BLaER1 treated with 17β-estradiol and CSF1 and Interleukin-3, amounts not matched to agents 10 nM and 100 nM (cell line): ENCODE data around the gene PM20D2.
A peak's percentile ranks its signal among the peaks of the same experiment; 100 is the strongest.

ENCODE experiments used
- H3K27ac ChIP-seq, 11 experiments: shearing (Covaris generic); formaldehyde crosslinking; 2 replicates each; pipeline ENCODE4 v1.8.1; 2022
- H3K27me3 ChIP-seq, 11 experiments: shearing (Covaris generic); formaldehyde crosslinking; 2 replicates each; pipeline ENCODE4 v1.8.1; 2022
- H3K36me3 ChIP-seq, 11 experiments: shearing (Covaris generic); formaldehyde crosslinking; 2 replicates each; pipeline ENCODE4 v1.8.1; 2022
- H3K4me1 ChIP-seq, 10 experiments: shearing (Covaris generic); formaldehyde crosslinking; 2 replicates each; pipeline ENCODE4 v1.8.1; 2022
- H3K4me2 ChIP-seq, 11 experiments: shearing (Covaris generic); formaldehyde crosslinking; 2 replicates each; pipeline ENCODE4 v1.8.1; 2022
- H3K4me3 ChIP-seq, 10 experiments: shearing (Covaris generic); formaldehyde crosslinking; 2 replicates each; pipeline ENCODE4 v1.8.1; 2022
- H3K9ac ChIP-seq, 11 experiments: shearing (Covaris generic); formaldehyde crosslinking; 2 replicates each; pipeline ENCODE4 v1.8.1; 2022
- H3K9me3 ChIP-seq, 11 experiments: shearing (Covaris generic); formaldehyde crosslinking; replicated peaks in 1 of 11; 2 replicates each; pipeline ENCODE4 v1.8.1; 2022
- H4K20me1 ChIP-seq, 11 experiments: shearing (Covaris generic); formaldehyde crosslinking; 2 replicates each; pipeline ENCODE4 v1.8.1; 2022
- Cebpa-rat ChIP-seq, 11 experiments: shearing (Covaris generic); IDR thresholded peaks; 2 replicates each; pipeline ENCODE4 v1.8.1; 2022

PM20D2 gene

DNA sequence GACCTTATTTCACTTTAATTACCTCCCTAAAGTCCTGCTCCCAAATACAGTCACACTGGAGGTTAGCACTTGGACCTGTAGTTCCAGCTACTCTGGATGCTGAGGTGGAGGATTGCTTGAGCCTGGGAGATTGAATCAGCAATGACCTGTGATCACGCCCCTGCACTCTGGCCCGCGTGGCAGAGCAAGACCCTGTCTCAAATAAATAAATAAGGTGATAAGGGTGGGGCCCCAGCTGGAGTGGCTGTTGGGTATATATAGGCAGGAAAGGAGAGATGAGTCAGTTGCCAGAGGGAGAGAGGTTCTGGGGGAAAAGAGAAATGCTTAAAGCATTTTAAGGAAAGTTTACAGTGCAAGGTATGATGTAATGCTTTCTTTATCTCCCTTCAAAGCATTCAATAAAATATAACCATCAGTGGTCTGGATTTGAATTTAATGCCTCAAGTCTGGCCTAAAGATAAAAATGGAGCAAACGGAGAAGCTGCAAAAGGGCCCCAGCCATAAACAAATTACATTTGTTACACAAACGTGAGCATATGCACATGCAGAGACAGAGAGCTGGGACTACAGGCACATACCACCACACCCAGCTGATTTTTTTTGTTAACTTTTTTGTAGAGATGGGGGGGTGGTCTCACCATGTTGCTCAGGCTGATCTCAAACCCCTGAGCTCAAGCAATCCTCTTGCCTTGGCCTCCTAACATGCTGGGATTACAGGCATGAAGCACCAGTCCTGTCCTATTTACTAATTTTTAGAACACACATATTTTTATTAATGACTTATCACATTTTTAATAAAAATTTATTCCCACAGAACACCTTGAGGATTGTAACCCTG is 6.1 kb upstream of the PM20D2 start:
- Histone ChIP-seq H3K36me3 (no peaks in the 10 kb centered on the region), H3K27me3 (no peaks in the 10 kb centered on the region), H3K4me2 (no peak overlapping the region), H3K27ac (no peak overlapping the region), H4K20me1 (no peaks in the 10 kb centered on the region), H3K4me3 (no peak overlapping the region), H3K9me3 (no peaks in the 10 kb centered on the region), H3K4me1 (peaks cover 0 to 5% (median 0%) of the 10 kb centered on the region in 10 experiments; a peak in 6 of 20 replicates), H3K9ac (no peak overlapping the region)
- no peak for TF ChIP-seq Cebpa-rat (IDR thresholded peaks at IDR 0.05)

DNA sequence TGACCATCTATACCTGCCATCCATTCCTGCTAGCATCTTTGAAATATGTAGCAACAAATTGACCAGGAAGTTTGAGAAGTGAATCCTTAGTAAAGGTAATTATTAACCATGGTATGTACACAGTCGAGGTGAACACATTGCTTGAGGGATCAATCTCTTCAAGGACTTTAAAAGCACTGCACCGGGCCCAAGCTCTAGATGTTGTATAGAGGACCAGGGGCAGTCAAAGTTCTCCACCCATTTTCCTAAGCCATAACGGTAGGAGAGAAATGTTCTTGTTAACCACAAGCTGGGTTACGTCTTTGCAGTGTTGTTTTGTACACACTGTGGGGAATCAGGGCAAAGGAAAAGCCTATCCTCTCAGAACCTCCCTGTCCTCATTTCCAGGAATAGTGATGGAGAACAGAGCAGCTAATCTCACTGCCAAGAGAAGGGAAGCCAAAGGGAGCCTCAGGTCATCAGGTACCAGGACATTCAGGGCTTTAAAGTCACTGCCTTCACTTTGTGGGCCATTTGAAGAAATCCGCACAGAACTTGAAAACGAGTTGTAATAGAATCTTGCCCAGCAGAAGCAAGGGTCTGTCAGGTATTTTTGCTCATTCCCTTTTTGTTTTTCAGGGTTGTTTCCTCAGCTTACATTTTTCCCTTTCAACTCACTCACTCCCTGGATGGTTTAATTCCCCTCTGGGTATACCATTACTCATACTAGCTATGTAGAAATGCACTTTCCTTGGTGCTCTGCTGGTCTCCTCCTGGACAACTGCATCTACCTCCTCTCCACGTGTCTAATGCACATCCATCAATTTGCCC is 5.3 kb upstream of the PM20D2 start:
- Histone ChIP-seq H3K27me3 (no peaks in the 10 kb centered on the region), H3K9ac (no peak overlapping the region), H3K36me3 (no peaks in the 10 kb centered on the region), H3K4me2 (no peak overlapping the region), H3K9me3 (no peaks in the 10 kb centered on the region), H3K4me1 (peaks cover 0 to 13% (median 0%) of the 10 kb centered on the region in 10 experiments; a peak in 8 of 20 replicates), H4K20me1 (no peaks in the 10 kb centered on the region), H3K27ac (no peak overlapping the region), H3K4me3 (no peak overlapping the region)
- no peak for TF ChIP-seq Cebpa-rat (IDR thresholded peaks at IDR 0.05)

DNA sequence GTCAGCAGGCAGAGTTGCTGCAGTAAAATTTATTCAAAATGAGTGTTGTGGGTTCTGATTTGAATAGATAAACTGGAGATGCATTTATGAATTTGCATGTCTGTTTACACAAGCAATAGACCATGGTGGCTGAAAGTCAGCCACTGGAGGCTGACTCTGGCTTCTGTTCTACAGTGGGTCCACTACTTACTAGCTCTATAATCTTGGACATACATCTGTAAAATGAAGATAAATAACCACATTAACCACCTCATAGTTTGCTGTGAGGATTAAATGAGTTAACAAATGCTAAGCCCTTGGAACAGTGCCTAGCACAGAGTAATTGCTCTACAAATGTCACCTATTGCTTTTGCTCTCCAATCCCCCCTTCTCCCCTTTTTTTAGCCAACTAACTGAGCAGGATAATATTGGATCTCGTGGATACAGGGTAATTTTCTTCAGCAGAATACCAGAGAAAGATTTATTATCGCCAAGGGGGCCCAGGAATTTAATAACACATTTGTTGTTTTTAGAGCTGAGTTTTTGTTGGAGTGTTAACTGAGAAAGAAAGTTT is 1.4 kb upstream of the PM20D2 start:
- peaks cover 0 to 23% (median 11%) of the 10 kb centered on the region in 10 experiments; a peak in 13 of 20 replicates for H3K4me1 ChIP-seq
- H3K27ac ChIP-seq, result no peak overlapping the region
- H3K27me3 ChIP-seq, result no peaks in the 10 kb centered on the region
- H3K9ac ChIP-seq, result no peak overlapping the region
- no peak overlapping the region for H3K4me3 ChIP-seq
- no peaks in the 10 kb centered on the region for H3K9me3 ChIP-seq
- H3K4me2 ChIP-seq, result peak overlapping the region in 4 of 11 experiments; percentile 76 to 83 (median 81); a peak in 3 of 22 replicates
- TF ChIP-seq Cebpa-rat (IDR thresholded peaks at IDR 0.05), result no peak
- no peaks in the 10 kb centered on the region for H4K20me1 ChIP-seq
- peaks cover 0 to 5% (median 0%) of the 10 kb centered on the region in 11 experiments; a peak in 2 of 22 replicates for H3K36me3 ChIP-seq

DNA sequence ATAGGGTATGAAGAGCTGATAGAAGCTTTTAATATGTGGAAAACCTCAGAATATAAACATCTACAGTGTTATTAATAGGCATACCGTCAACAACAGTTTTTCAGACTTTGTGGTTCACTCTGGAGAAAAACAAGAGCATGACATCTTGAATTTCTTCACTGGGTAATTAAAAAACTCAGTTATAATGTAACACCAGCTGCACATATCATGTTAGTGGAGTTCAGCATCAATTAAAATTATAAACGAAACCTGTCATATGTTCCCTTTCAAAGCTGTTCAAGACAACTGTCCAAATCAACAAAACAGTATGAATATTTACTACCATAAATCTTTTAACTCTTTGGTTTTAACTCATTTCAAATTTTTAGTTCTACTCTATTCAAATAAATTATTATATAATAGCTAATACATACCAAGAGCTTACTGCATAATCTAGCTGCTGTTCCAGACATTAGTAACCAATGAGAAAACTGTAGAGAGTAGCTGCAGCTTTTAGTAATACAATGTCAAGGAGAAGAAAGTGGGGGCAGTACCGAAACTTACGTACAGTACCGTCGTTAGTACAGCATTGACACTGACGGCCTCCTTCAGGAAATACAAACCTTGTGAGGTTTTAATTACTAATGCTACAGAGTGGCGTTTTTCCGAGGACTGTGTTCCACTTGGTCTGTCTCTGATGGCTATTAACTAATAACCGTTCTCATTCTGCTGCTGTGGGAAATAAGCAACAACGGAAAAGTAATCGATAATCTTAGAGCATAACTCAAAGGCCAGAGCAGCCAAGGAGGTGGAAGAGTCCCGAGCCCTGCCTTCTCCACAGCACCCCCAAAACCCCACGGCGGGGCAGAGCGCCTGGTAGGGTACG is 532 bp upstream of the PM20D2 start:
- no peak for TF ChIP-seq Cebpa-rat (IDR thresholded peaks at IDR 0.05)
- Histone ChIP-seq H3K9ac (peak overlapping the region; percentile 78 to 91 (median 86)), H4K20me1 (no peaks in the 10 kb centered on the region), H3K36me3 (peaks cover 0 to 7% (median 0%) of the 10 kb centered on the region in 11 experiments; a peak in 3 of 22 replicates), H3K4me2 (peak overlapping the region; percentile 76 to 88 (median 82)), H3K27me3 (no peaks in the 10 kb centered on the region), H3K9me3 (no peaks in the 10 kb centered on the region), H3K4me3 (peak overlapping the region; percentile 65 to 82 (median 75)), H3K27ac (peak overlapping the region; percentile 35 to 91 (median 86); a peak in 21 of 22 replicates), H3K4me1 (peaks cover 0 to 23% (median 11%) of the 10 kb centered on the region in 10 experiments; a peak in 13 of 20 replicates)

DNA sequence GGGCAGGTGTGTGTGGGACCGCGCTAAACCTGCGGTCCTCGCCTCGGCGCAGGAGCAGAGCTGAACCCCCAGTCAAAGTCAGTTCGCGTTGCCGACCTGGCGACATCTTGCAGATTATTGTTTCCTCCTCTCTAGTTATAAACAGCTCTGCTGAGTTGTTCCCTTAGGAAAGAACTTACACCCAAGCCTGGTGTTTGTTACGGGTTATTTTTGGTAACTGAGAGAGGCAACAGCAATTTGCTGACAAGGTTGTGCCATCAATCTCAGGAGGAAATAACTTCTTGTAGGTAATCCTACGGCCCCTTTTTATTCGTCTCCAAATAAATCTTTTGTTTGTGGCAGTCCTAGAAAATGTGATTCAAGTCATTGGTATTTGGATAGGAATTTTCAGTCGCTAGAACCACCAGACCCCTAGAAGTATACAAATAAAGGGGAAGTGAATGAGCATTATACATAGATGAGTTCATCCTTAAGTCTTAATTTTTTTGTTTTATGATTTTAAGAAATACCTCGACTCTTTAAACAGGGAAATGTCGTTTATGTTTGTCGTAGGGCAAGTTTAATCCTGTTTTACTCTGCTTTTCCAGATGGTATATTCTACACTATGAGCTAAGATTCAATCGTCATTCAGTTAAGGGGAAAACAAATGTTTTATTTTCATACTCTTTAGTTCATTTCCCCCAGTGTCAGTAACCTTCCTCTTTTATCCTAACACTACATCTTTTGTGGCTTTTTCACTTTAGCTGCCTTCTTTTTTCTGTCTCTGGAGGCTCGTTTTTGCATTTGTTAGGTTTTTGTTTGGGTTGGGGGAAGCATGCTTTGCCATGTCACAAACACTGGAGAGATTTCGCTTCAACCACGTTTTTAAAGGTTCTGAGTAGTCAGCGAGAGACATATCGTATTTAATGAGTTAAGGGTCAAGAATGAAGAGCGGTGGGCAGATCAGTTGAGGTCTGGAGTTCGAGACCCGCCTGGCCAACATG is 1.2 kb downstream of the PM20D2 start:
- no peaks in the 10 kb centered on the region for H4K20me1 ChIP-seq
- TF ChIP-seq Cebpa-rat (IDR thresholded peaks at IDR 0.05), result no peak
- peaks cover 0 to 12% (median 0%) of the 10 kb centered on the region in 11 experiments; a peak in 4 of 22 replicates for H3K36me3 ChIP-seq
- H3K27ac ChIP-seq, result peak overlapping the region; percentile 35 to 91 (median 86); a peak in 21 of 22 replicates
- H3K4me1 ChIP-seq, result peaks cover 0 to 23% (median 11%) of the 10 kb centered on the region in 10 experiments; a peak in 13 of 20 replicates
- H3K27me3 ChIP-seq, result no peaks in the 10 kb centered on the region
- peak overlapping the region; percentile 76 to 88 (median 82) for H3K4me2 ChIP-seq
- H3K9me3 ChIP-seq, result no peaks in the 10 kb centered on the region
- H3K9ac ChIP-seq, result peak overlapping the region; percentile 78 to 91 (median 86)
- peak overlapping the region; percentile 65 to 82 (median 75) for H3K4me3 ChIP-seq

DNA sequence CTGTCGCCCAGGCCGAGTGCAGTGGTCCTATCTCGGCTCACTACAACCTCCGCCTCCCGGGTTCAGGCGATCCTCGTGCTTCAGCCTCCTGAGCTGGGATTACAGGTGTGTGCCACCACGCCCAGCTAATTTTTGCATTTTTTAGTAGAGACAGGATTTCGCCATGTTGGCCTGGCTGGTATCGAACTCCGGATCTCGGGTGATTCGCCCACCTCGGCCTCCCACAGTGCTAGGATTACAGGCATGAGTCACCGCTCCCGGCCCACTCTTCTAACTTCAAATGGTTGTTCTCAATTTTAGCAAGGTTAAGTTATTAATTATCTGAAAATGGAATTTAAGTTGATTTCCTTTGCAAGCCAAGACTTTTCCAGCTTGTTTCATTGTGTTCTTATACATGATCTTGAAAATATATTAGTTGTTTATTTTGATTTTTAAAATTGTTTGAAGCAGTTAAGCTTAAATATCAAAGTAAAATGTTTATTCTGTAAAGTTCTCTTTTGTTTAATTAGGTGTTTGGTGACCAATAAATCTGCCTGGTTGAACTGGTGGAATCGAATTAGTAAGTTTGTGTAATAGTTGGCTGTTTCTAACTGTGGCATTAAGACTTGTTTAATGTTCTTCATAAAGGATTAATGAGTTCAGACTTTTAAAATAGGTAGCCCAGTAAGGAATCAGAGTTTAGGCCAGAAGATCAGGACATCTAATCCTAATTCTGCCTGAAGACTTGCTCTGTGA is 2.3 kb downstream of the PM20D2 start:
- H3K4me2 ChIP-seq, result peak overlapping the region in 10 of 11 experiments; percentile 76 to 86 (median 82); a peak in 15 of 22 replicates
- H3K36me3 ChIP-seq, result peaks cover 0 to 12% (median 0%) of the 10 kb centered on the region in 11 experiments; a peak in 4 of 22 replicates
- H3K4me1 ChIP-seq, result peaks cover 0 to 23% (median 11%) of the 10 kb centered on the region in 10 experiments; a peak in 13 of 20 replicates
- no peak overlapping the region for H3K4me3 ChIP-seq
- no peak overlapping the region for H3K27ac ChIP-seq
- no peak for TF ChIP-seq Cebpa-rat (IDR thresholded peaks at IDR 0.05)
- no peaks in the 10 kb centered on the region for H3K9me3 ChIP-seq
- H3K27me3 ChIP-seq, result no peaks in the 10 kb centered on the region
- no peaks in the 10 kb centered on the region for H4K20me1 ChIP-seq
- H3K9ac ChIP-seq, result no peak overlapping the region

DNA sequence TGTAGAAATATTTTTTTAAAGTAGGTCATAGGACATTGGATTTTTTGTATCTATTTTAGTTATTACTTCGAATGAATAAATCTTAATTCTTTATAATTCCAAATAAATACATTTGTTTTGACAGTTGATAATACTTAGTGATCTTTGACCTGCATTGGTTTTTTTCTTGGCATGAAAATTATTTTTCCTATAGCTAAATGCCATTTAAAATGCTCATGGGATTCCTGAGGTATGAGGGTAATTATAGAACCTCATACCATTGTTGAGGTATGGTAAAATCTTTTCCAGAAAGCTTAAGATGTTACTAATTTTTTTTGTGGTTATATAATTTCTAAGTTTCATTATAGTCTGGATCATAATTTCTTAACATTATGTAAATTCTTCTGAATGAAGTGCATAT is 8.3 kb downstream of the PM20D2 start:
- H3K27me3 ChIP-seq, result no peaks in the 10 kb centered on the region
- H3K27ac ChIP-seq, result no peak overlapping the region
- peaks cover 0 to 36% (median 4%) of the 10 kb centered on the region in 11 experiments; a peak in 8 of 22 replicates for H3K36me3 ChIP-seq
- no peak overlapping the region for H3K9ac ChIP-seq
- no peaks in the 10 kb centered on the region for H3K4me1 ChIP-seq
- no peaks in the 10 kb centered on the region for H4K20me1 ChIP-seq
- H3K9me3 ChIP-seq, result no peaks in the 10 kb centered on the region
- no peak overlapping the region for H3K4me3 ChIP-seq
- no peak overlapping the region for H3K4me2 ChIP-seq
- no peak for TF ChIP-seq Cebpa-rat (IDR thresholded peaks at IDR 0.05)
